ENCODE results near the gene P2RY11.

P2RY11 gene

GRCh38 chr19:10113592-10113963 lies 2.1 kb downstream of the P2RY11 start:
- Histone ChIP-seq H3K4me3 (ENCODE audit: low read depth, low read length) (no peak overlapping the region), H3K27ac (no peak overlapping the region), H3K36me3 (replicated peaks) (peaks cover 71% of the 10 kb centered on the region), H3K27me3 (replicated peaks) (no peaks in the 10 kb centered on the region)
- DNase-seq = no peak
- in situ Hi-C loops (cut with HindIII; ENCODE audit: low pct_ligation_motif_present, low sequenced_read_pairs) = no loop called here
- no peak for TF ChIP-seq CTCF (IDR thresholded peaks at IDR 0.05; ENCODE audit: low read depth, low read length, missing control alignments)

GRCh38 chr19:10113964-10114650 lies 2.6 kb downstream of the P2RY11 start:
- no peak for DNase-seq
- Histone ChIP-seq H3K4me3 (ENCODE audit: low read depth, low read length) (no peak overlapping the region), H3K27me3 (replicated peaks) (no peaks in the 10 kb centered on the region), H3K27ac (no peak overlapping the region), H3K36me3 (replicated peaks) (peaks cover 70% of the 10 kb centered on the region)
- TF ChIP-seq CTCF (IDR thresholded peaks at IDR 0.05; ENCODE audit: low read depth, low read length, missing control alignments) = no peak
- in situ Hi-C loops (cut with HindIII; ENCODE audit: low pct_ligation_motif_present, low sequenced_read_pairs) = no loop called here

- no peak for DNase-seq
- no peak for TF ChIP-seq CTCF (IDR thresholded peaks at IDR 0.05; ENCODE audit: low read depth, low read length, missing control alignments)
- Histone ChIP-seq H3K4me3 (ENCODE audit: low read depth, low read length) (no peak overlapping the region), H3K36me3 (replicated peaks) (peaks cover 63% of the 10 kb centered on the region), H3K27ac (no peak overlapping the region), H3K27me3 (replicated peaks) (no peaks in the 10 kb centered on the region)
- in situ Hi-C loops (cut with HindIII; ENCODE audit: low pct_ligation_motif_present, low sequenced_read_pairs) = no loop called here
Measured at GRCh38 chr19:10114651-10115391, 3.3 kb downstream of the P2RY11 start.

GRCh38 chr19:10115392-10116084 lies 4.0 kb downstream of the P2RY11 start:
- in situ Hi-C loops (cut with HindIII; ENCODE audit: low pct_ligation_motif_present, low sequenced_read_pairs) = no loop called here
- Histone ChIP-seq H3K27me3 (replicated peaks) (no peaks in the 10 kb centered on the region), H3K27ac (no peak overlapping the region), H3K4me3 (ENCODE audit: low read depth, low read length) (no peak overlapping the region), H3K36me3 (replicated peaks) (peaks cover 56% of the 10 kb centered on the region)
- no peak for TF ChIP-seq CTCF (IDR thresholded peaks at IDR 0.05; ENCODE audit: low read depth, low read length, missing control alignments)
- DNase-seq = no peak

- DNase-seq = no peak
- no peak overlapping the region for H3K27ac ChIP-seq
- no peak for TF ChIP-seq CTCF (IDR thresholded peaks at IDR 0.05; ENCODE audit: low read depth, low read length, missing control alignments)
- no peak overlapping the region for H3K4me3 ChIP-seq (ENCODE audit: low read depth, low read length)
- no peaks in the 10 kb centered on the region for H3K27me3 ChIP-seq (replicated peaks)
- H3K36me3 ChIP-seq (replicated peaks) = peaks cover 49% of the 10 kb centered on the region
- in situ Hi-C loops (cut with HindIII; ENCODE audit: low pct_ligation_motif_present, low sequenced_read_pairs) = no loop called here
Measured at GRCh38 chr19:10116085-10116865, 4.8 kb downstream of the P2RY11 start.

Measured in brain microvascular endothelial cell (primary cell).